Measurements from ENCODE around the gene SPTBN4. TPM values are rescaled to one million over a fixed set of nuclear protein-coding genes. Genes with fewer than 3 reads are reported as not detected.

SPTBN4 gene
- total RNA-seq, 4 donors from 2014 or later = 1.4 to 5.1 (median 2.3) TPM

- no peak for TF ChIP-seq CTCF (IDR thresholded peaks at IDR 0.05; ENCODE audit: low read depth)
These were observed 141.4 kb downstream of the SPTBN4 start for GRCh38 chr19:40608240-40608621.

GRCh38 chr19:40608957-40609356 lies 142.2 kb downstream of the SPTBN4 start:
- TF ChIP-seq CTCF (IDR thresholded peaks at IDR 0.05; ENCODE audit: low read depth) = no peak

DNA sequence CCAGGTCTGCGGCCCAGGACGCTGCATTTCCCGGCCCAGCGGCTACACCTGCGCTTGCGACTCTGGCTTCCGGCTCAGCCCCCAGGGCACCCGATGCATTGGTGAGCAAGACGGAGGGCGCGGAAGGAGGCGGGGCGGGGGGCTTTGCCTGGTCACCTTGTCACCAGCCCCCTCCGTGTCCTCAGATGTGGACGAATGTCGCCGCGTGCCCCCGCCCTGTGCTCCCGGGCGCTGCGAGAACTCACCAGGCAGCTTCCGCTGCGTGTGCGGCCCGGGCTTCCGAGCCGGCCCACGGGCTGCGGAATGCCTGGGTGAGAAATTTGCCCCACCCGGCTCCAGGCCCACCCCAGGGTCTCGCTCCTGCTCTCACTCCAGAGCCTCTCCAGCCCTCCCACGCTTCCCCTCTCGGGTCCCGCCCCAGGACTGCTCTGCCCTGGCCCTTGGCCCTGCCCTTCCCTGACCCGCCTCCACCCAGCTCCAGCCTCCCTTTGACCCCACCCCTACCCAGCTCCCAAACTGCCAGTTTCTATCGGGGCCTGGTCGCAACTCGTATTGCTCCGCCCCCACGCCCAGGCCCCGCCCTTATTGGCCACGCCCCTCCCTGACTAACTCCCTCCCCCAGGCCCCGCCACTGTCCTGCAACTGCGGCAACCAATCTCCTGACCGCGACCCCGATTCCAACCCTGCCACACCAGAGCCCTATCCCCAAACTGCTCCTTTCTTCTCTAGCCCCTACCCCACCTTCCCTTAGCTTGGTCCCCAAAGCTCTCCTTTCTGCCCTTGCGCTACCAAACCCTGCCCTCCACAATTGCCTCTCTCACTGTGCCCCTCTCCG lies 143.0 kb downstream of the SPTBN4 start:
- no peak for TF ChIP-seq CTCF (IDR thresholded peaks at IDR 0.05; ENCODE audit: low read depth)

DNA sequence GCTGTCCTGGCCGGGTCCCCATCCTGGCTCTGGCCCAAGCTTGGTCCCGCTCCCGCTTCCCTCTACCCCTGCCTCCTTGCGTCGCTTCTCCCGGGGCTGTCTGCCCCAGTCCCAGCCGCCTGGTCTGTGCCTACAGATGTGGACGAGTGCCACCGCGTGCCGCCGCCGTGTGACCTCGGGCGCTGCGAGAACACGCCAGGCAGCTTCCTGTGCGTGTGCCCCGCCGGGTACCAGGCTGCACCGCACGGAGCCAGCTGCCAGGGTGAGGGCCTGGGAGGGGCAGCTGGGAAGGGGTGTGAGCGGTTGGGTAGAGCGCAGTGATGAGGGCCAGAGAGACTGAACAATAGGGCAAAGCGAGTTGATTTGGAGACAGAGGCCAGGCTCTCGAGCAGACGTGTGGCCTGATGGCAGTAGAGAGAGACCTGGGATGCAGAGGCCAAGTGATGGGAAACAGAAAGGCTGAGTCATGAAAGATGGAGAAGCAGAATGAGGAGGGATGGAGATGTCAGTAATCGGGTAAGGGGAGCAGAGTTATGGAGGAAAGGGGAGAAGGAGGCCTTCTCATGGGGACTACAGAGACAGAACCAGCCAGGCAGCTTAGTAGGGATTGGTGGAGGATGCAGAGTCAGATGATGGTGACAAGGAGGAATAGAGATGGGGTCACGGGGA lies 143.7 kb downstream of the SPTBN4 start:
- no peak for TF ChIP-seq CTCF (IDR thresholded peaks at IDR 0.05; ENCODE audit: low read depth)

DNA sequence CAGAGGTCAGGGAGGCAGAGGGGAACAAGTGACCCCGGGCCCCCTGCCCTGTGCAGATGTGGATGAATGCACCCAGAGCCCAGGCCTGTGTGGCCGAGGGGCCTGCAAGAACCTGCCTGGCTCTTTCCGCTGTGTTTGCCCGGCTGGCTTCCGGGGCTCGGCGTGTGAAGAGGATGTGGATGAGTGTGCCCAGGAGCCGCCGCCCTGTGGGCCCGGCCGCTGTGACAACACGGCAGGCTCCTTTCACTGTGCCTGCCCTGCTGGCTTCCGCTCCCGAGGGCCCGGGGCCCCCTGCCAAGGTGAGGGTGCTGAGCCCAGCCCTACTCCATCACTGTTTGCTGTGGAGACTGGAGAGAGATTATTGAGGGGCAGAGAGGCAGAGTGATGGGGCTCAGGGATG lies 144.3 kb downstream of the SPTBN4 start:
- TF ChIP-seq CTCF (IDR thresholded peaks at IDR 0.05; ENCODE audit: low read depth) = no peak

- no peak for TF ChIP-seq CTCF (IDR thresholded peaks at IDR 0.05; ENCODE audit: low read depth)
These were observed 145.3 kb downstream of the SPTBN4 start for GRCh38 chr19:40611900-40612698.

Data from subcutaneous adipose tissue (tissue), 4 donors.